Measurements from ENCODE around the gene EEIG1.

Gene EEIG1

GRCh38 chr9:127950513-127951289 lies 30.1 kb downstream of the EEIG1 start:
- DNase-seq (ENCODE audit: extremely low spot score) = no peak
- CTCF ChIA-PET = no interaction called here
- POLR2A ChIA-PET = no interaction called here
- TF ChIP-seq BHLHE40 (IDR thresholded peaks at IDR 0.05; ENCODE audit: borderline replicate concordance) (no peak), SUZ12 (IDR thresholded peaks at IDR 0.05) (no peak)

DNA sequence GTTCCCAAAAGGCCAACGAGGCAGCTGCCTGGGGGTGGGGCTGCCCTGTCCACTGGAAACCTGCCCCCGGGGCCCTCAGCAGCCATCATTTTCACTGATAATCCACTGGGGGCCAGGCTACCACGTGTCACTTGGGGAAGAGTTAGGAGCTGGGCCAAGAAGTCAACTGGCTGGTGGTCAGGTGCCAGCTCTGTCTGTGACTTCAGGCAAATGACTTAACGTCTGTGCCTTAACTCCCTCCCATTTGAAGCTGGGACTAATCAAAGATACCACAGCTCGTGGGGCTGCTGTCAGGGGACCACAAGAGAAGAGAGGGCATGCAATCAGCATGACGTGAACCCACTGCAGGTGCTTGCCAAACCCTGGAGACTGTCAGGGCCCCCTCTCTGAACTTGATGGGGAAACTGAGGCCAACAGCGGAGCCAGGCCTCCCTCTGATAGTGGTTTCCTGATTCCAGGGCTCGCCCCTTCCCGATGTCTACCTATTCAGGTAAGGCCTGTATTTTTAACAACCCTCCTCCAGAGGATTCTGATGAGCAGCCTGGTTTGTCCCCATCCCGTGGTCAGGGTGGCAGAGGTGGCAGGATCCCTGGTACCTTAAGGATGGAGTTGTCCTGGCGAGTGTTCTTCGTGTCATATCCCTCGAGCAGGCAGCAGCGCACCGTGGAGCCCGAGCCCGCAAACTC lies 30.8 kb downstream of the EEIG1 start:
- CTCF ChIA-PET = no interaction called here
- POLR2A ChIA-PET = no interaction called here
- no peak for TF ChIP-seq FOXM1 (IDR thresholded peaks at IDR 0.05; ENCODE audit: borderline replicate concordance)
- no peak for TF ChIP-seq ARNT (IDR thresholded peaks at IDR 0.05)
- no peak for TF ChIP-seq FOXK2 (IDR thresholded peaks at IDR 0.05)
- TF ChIP-seq SP1 (IDR thresholded peaks at IDR 0.05) = no peak
- TF ChIP-seq FOXA1 (IDR thresholded peaks at IDR 0.05) = no peak
- TF ChIP-seq L3MBTL2 (conservative IDR thresholded peaks at IDR 0.05) = no peak
- no peak for TF ChIP-seq ELF4 (IDR thresholded peaks at IDR 0.05)
- DNase-seq (ENCODE audit: extremely low spot score) = no peak

- POLR2A ChIA-PET = interaction anchor here (1.1 kb wide), 1 partner anchor 33 kb away, joined by 6 read pairs; the partner anchor contains the start of gene EEIG1
- CTCF ChIA-PET = no interaction called here
Measured at GRCh38 chr9:127947841-127948710, 32.7 kb downstream of the EEIG1 start.

DNA sequence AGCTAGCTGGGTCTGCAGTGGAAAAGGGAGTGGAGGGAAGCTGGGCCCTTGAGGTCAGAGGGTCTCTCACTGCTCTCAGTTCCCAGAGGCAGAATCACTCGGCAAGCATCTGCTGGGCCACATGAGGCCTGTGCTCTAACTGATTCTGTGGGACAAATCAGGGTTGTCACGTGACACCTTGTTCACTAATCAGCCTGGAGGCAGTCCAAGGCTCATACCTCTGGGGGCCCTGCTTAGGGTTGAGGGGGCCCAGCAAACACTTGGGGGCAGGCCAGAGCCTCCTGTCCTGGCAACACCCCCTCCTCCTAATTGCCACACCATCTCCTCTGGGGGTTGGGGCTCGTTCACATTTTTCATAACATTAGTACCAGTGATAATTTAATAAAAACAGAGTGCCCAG lies 34.1 kb downstream of the EEIG1 start:
- POLR2A ChIA-PET = no interaction called here

More at GRCh38 chr9:127947841-127948710, 32.7 kb downstream of the EEIG1 start:
- DNase-seq (ENCODE audit: extremely low spot score) = no peak
- no peak for TF ChIP-seq HDGF (IDR thresholded peaks at IDR 0.05; ENCODE audit: borderline replicate concordance)
- TF ChIP-seq LEF1 (IDR thresholded peaks at IDR 0.05; ENCODE audit: borderline replicate concordance) = no peak
- TF ChIP-seq FOXK2 (IDR thresholded peaks at IDR 0.05) = no peak
- TF ChIP-seq SP1 (IDR thresholded peaks at IDR 0.05) = no peak
- TF ChIP-seq NFRKB (IDR thresholded peaks at IDR 0.05) = no peak
- no peak for TF ChIP-seq BHLHE40 (IDR thresholded peaks at IDR 0.05; ENCODE audit: borderline replicate concordance)
- no peak for TF ChIP-seq TARDBP (IDR thresholded peaks at IDR 0.05)
- TF ChIP-seq ELF4 (IDR thresholded peaks at IDR 0.05) = no peak
- TF ChIP-seq ARNT (IDR thresholded peaks at IDR 0.05) = no peak
- no peak for TF ChIP-seq ZNF384 (IDR thresholded peaks at IDR 0.05)
- TF ChIP-seq L3MBTL2 (conservative IDR thresholded peaks at IDR 0.05) = no peak
- no peak for TF ChIP-seq FOXM1 (IDR thresholded peaks at IDR 0.05; ENCODE audit: borderline replicate concordance)
- no peak for TF ChIP-seq SUZ12 (IDR thresholded peaks at IDR 0.05)
- TF ChIP-seq, protein P1, sequence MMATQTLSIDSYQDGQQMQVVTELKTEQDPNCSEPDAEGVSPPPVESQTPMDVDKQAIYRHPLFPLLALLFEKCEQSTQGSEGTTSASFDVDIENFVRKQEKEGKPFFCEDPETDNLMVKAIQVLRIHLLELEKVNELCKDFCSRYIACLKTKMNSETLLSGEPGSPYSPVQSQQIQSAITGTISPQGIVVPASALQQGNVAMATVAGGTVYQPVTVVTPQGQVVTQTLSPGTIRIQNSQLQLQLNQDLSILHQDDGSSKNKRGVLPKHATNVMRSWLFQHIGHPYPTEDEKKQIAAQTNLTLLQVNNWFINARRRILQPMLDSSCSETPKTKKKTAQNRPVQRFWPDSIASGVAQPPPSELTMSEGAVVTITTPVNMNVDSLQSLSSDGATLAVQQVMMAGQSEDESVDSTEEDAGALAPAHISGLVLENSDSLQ (IDR thresholded peaks at IDR 0.05) = no peak
- no peak for TF ChIP-seq CTBP1 (IDR thresholded peaks at IDR 0.05; ENCODE audit: borderline replicate concordance)
- no peak for TF ChIP-seq FOXA1 (IDR thresholded peaks at IDR 0.05)

DNA sequence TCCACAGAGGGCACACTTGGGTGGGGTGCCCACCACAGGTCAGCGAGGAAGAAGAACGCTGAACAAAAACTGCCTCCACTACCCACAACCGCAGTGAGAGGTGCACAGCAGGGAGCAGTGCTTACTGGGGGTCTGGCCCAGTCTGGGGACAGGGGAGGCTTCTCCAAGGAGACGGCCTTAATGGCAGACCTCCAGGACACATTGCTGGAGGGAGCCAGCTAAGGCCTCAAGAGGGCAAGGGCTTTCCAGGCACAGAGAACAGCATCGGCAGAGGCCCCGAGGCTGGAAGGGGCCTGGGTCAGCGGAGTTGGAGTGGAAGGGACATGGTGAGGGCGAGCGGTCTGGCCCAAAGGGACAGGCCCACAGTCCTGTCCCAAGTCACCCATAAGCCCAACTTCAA lies 34.8 kb downstream of the EEIG1 start:
- TF ChIP-seq ELF4 (IDR thresholded peaks at IDR 0.05) = no peak
- TF ChIP-seq L3MBTL2 (conservative IDR thresholded peaks at IDR 0.05) = no peak
- no peak for TF ChIP-seq FOXK2 (IDR thresholded peaks at IDR 0.05)
- no peak for TF ChIP-seq CTBP1 (IDR thresholded peaks at IDR 0.05; ENCODE audit: borderline replicate concordance)
- no peak for TF ChIP-seq LEF1 (IDR thresholded peaks at IDR 0.05; ENCODE audit: borderline replicate concordance)
- no peak for TF ChIP-seq SP1 (IDR thresholded peaks at IDR 0.05)
- TF ChIP-seq FOXM1 (IDR thresholded peaks at IDR 0.05; ENCODE audit: borderline replicate concordance) = no peak
- no peak for TF ChIP-seq NFRKB (IDR thresholded peaks at IDR 0.05)
- no peak for TF ChIP-seq FOXA1 (IDR thresholded peaks at IDR 0.05)
- no peak for TF ChIP-seq TARDBP (IDR thresholded peaks at IDR 0.05)
- no peak for TF ChIP-seq HDGF (IDR thresholded peaks at IDR 0.05; ENCODE audit: borderline replicate concordance)
- ChIA-PET CTCF (no interaction called here), POLR2A (no interaction called here)
- no peak for DNase-seq (ENCODE audit: extremely low spot score)

More for the DNA sequence above, 34.1 kb downstream of the EEIG1 start:
- no peak for TF ChIP-seq CTBP1 (IDR thresholded peaks at IDR 0.05; ENCODE audit: borderline replicate concordance)
- TF ChIP-seq FOXK2 (IDR thresholded peaks at IDR 0.05) = no peak
- no peak for TF ChIP-seq ZNF384 (IDR thresholded peaks at IDR 0.05)
- no peak for TF ChIP-seq FOXM1 (IDR thresholded peaks at IDR 0.05; ENCODE audit: borderline replicate concordance)
- TF ChIP-seq HDGF (IDR thresholded peaks at IDR 0.05; ENCODE audit: borderline replicate concordance) = no peak
- no peak for TF ChIP-seq L3MBTL2 (conservative IDR thresholded peaks at IDR 0.05)
- DNase-seq (ENCODE audit: extremely low spot score) = no peak
- CTCF ChIA-PET = no interaction called here

- TF ChIP-seq SP1 (IDR thresholded peaks at IDR 0.05) (no peak), CTBP1 (IDR thresholded peaks at IDR 0.05; ENCODE audit: borderline replicate concordance) (no peak)
- TF ChIP-seq, protein P1 (IDR thresholded peaks at IDR 0.05) = no peak
- POLR2A ChIA-PET = no interaction called here
- CTCF ChIA-PET = no interaction called here
- DNase-seq (ENCODE audit: extremely low spot score) = no peak
Measured at GRCh38 chr9:127945338-127945737, 35.5 kb downstream of the EEIG1 start.
